ENCODE measurements around the gene GBX2.

Gene GBX2

GRCh38 chr2:236180831-236181453, 12.8 kb upstream of the GBX2 start:
- FAIRE-seq: no peak
- TF ChIP-seq POLR2AphosphoS5 (IDR thresholded peaks at IDR 0.05; ENCODE audit: low read depth, low read length) (no peak), POLR2A (IDR thresholded peaks at IDR 0.05; ENCODE audit: low read depth, low read length) (no peak), TAF1 (IDR thresholded peaks at IDR 0.05; ENCODE audit: borderline replicate concordance, low read depth, low read length) (no peak)
- no peak for DNase-seq (ENCODE audit: insufficient read length)

- TF ChIP-seq POLR2AphosphoS5 (IDR thresholded peaks at IDR 0.05; ENCODE audit: low read depth, low read length): no peak
- TF ChIP-seq TAF1 (IDR thresholded peaks at IDR 0.05; ENCODE audit: borderline replicate concordance, low read depth, low read length): no peak
- no peak for TF ChIP-seq POLR2A (IDR thresholded peaks at IDR 0.05; ENCODE audit: low read depth, low read length)
- no peak for DNase-seq (ENCODE audit: insufficient read length)
- FAIRE-seq: no peak
These were observed 12.1 kb upstream of the GBX2 start for GRCh38 chr2:236180076-236180816.

- no peak for TF ChIP-seq POLR2AphosphoS5 (IDR thresholded peaks at IDR 0.05; ENCODE audit: low read depth, low read length)
- no peak for TF ChIP-seq POLR2A (IDR thresholded peaks at IDR 0.05; ENCODE audit: low read depth, low read length)
- no peak for TF ChIP-seq TAF1 (IDR thresholded peaks at IDR 0.05; ENCODE audit: borderline replicate concordance, low read depth, low read length)
- no peak for DNase-seq (ENCODE audit: insufficient read length)
- FAIRE-seq: no peak
These were observed 11.3 kb upstream of the GBX2 start for GRCh38 chr2:236179236-236180075.

GRCh38 chr2:236178890-236179235, 10.7 kb upstream of the GBX2 start:
- TF ChIP-seq POLR2AphosphoS5 (IDR thresholded peaks at IDR 0.05; ENCODE audit: low read depth, low read length) (no peak), POLR2A (IDR thresholded peaks at IDR 0.05; ENCODE audit: low read depth, low read length) (no peak), TAF1 (IDR thresholded peaks at IDR 0.05; ENCODE audit: borderline replicate concordance, low read depth, low read length) (no peak)
- no peak for DNase-seq (ENCODE audit: insufficient read length)
- no peak for FAIRE-seq

GRCh38 chr2:236177967-236178889, 10.0 kb upstream of the GBX2 start:
- FAIRE-seq: no peak
- DNase-seq (ENCODE audit: insufficient read length): no peak
- TF ChIP-seq POLR2AphosphoS5 (IDR thresholded peaks at IDR 0.05; ENCODE audit: low read depth, low read length) (no peak), TAF1 (IDR thresholded peaks at IDR 0.05; ENCODE audit: borderline replicate concordance, low read depth, low read length) (no peak), POLR2A (IDR thresholded peaks at IDR 0.05; ENCODE audit: low read depth, low read length) (no peak)

- no peak for DNase-seq (ENCODE audit: insufficient read length)
- no peak for FAIRE-seq
These were observed 9.4 kb upstream of the GBX2 start for GRCh38 chr2:236177604-236177966.

GRCh38 chr2:236176951-236177350, 8.8 kb upstream of the GBX2 start:
- no peak for TF ChIP-seq TAF1 (IDR thresholded peaks at IDR 0.05; ENCODE audit: borderline replicate concordance, low read depth, low read length)
- no peak for TF ChIP-seq POLR2AphosphoS5 (IDR thresholded peaks at IDR 0.05; ENCODE audit: low read depth, low read length)
- TF ChIP-seq POLR2A (IDR thresholded peaks at IDR 0.05; ENCODE audit: low read depth, low read length): no peak
- DNase-seq (ENCODE audit: insufficient read length) (no peak), FAIRE-seq (no peak)

More at GRCh38 chr2:236177604-236177966, 9.4 kb upstream of the GBX2 start:
- TF ChIP-seq TAF1 (IDR thresholded peaks at IDR 0.05; ENCODE audit: borderline replicate concordance, low read depth, low read length) (no peak), POLR2A (IDR thresholded peaks at IDR 0.05; ENCODE audit: low read depth, low read length) (no peak), POLR2AphosphoS5 (IDR thresholded peaks at IDR 0.05; ENCODE audit: low read depth, low read length) (no peak)

GRCh38 chr2:236176417-236176816, 8.2 kb upstream of the GBX2 start:
- TF ChIP-seq POLR2A (IDR thresholded peaks at IDR 0.05; ENCODE audit: low read depth, low read length): no peak
- TF ChIP-seq TAF1 (IDR thresholded peaks at IDR 0.05; ENCODE audit: borderline replicate concordance, low read depth, low read length): no peak
- TF ChIP-seq POLR2AphosphoS5 (IDR thresholded peaks at IDR 0.05; ENCODE audit: low read depth, low read length): no peak
- FAIRE-seq (no peak), DNase-seq (ENCODE audit: insufficient read length) (no peak)

GRCh38 chr2:236175548-236176150, 7.5 kb upstream of the GBX2 start:
- FAIRE-seq: no peak

GRCh38 chr2:236173729-236174607, 5.8 kb upstream of the GBX2 start:
- DNase-seq (ENCODE audit: insufficient read length) (no peak), FAIRE-seq (no peak)
- TF ChIP-seq POLR2AphosphoS5 (IDR thresholded peaks at IDR 0.05; ENCODE audit: low read depth, low read length) (no peak), POLR2A (IDR thresholded peaks at IDR 0.05; ENCODE audit: low read depth, low read length) (no peak), TAF1 (IDR thresholded peaks at IDR 0.05; ENCODE audit: borderline replicate concordance, low read depth, low read length) (no peak)

More at GRCh38 chr2:236175548-236176150, 7.5 kb upstream of the GBX2 start:
- DNase-seq (ENCODE audit: insufficient read length): no peak
- TF ChIP-seq POLR2A (IDR thresholded peaks at IDR 0.05; ENCODE audit: low read depth, low read length): no peak

All from GM12892 (cell line).